Medulla oblongata (tissue), 1 donor: ENCODE measurements around the gene PCDHA10.
"Not testable (repeated sequence)": the region's sequence is repeated elsewhere in the genome, so short reads cannot be mapped to it uniquely, and the experiment has no call there.

Experiments
- DNase-seq: peaks from one replicate; pipeline ENCODE4 v3.0.0-alpha.2; 2015; ENCODE audit errors: extremely low spot score

PCDHA10 gene

GRCh38 chr5:140842798-140843733, 12.6 kb upstream of the PCDHA10 start:
- no peak for DNase-seq

- peak; percentile 23 for DNase-seq
Observed at GRCh38 chr5:140848139-140849102, 7.3 kb upstream of the PCDHA10 start, which contains the start of gene PCDHA9. Gene PCDHA9 (plus strand): TSS chr5:140848382. CDS start chr5:140848496, 114 bp downstream.

GRCh38 chr5:140849831-140850634, 5.7 kb upstream of the PCDHA10 start:
- DNase-seq = not testable (repeated sequence)

- DNase-seq = no peak
Observed at GRCh38 chr5:140857177-140857986, 1.7 kb downstream of the PCDHA10 start.

- no peak for DNase-seq
Observed at GRCh38 chr5:140857987-140858240, 2.2 kb downstream of the PCDHA10 start.

GRCh38 chr5:140862441-140863295, 7.0 kb downstream of the PCDHA10 start:
- DNase-seq = no peak

- DNase-seq = peak; percentile 70
Observed at GRCh38 chr5:140868721-140869554, 13.2 kb downstream of the PCDHA10 start, which contains the start of gene PCDHA11. Gene PCDHA11 (plus strand): TSS chr5:140868957. CDS start chr5:140869104, 147 bp downstream.

GRCh38 chr5:140869555-140869886, 13.8 kb downstream of the PCDHA10 start:
- DNase-seq = no peak

- DNase-seq = no peak
Observed at GRCh38 chr5:140870221-140871201, 14.8 kb downstream of the PCDHA10 start.

GRCh38 chr5:140875085-140876065, 19.7 kb downstream of the PCDHA10 start, which contains the start of gene PCDHA12:
Gene PCDHA12 (plus strand): TSS chr5:140875308. CDS start chr5:140875473, 165 bp downstream.
- DNase-seq = peak; percentile 7

- not testable (repeated sequence) for DNase-seq
Observed at GRCh38 chr5:140876541-140877261, 21.0 kb downstream of the PCDHA10 start.

- DNase-seq = no peak
Observed at GRCh38 chr5:140877262-140877581, 21.5 kb downstream of the PCDHA10 start.

- peak; percentile 36 for DNase-seq
Observed at GRCh38 chr5:140881889-140882590, 26.3 kb downstream of the PCDHA10 start, which contains the start of gene PCDHA13. Gene PCDHA13 (plus strand): TSS chr5:140882124. CDS start chr5:140882269, 145 bp downstream.

- DNase-seq = peak; percentile 54
Observed at GRCh38 chr5:140882591-140882899, 26.8 kb downstream of the PCDHA10 start.

GRCh38 chr5:140883373-140883772, 27.7 kb downstream of the PCDHA10 start:
- DNase-seq = no peak
